Activated gamma-delta T cell treated with anti-CD3 and anti-CD28 coated beads, Interleukin-2, amount 50 U/mL, for 16 hours (primary cell): ENCODE results near the gene KCNK13.
"Not testable (repeated sequence)": the region's sequence is repeated elsewhere in the genome, so short reads cannot be mapped to it uniquely, and the experiment has no call there.

ENCODE experiments used
- DNase-seq: peaks from one replicate; pipeline ENCODE4 v3.0.0-alpha.2; 2020; ENCODE audit warnings: low read depth

The KCNK13 gene

GRCh38 chr14:90060965-90061684, 669 bp upstream of the KCNK13 start:
- no peak for DNase-seq

GRCh38 chr14:90062127-90062794, 467 bp downstream of the KCNK13 start:
- DNase-seq, result no peak

- no peak for DNase-seq
These were observed 1.2 kb downstream of the KCNK13 start for GRCh38 chr14:90062822-90063539.

DNA sequence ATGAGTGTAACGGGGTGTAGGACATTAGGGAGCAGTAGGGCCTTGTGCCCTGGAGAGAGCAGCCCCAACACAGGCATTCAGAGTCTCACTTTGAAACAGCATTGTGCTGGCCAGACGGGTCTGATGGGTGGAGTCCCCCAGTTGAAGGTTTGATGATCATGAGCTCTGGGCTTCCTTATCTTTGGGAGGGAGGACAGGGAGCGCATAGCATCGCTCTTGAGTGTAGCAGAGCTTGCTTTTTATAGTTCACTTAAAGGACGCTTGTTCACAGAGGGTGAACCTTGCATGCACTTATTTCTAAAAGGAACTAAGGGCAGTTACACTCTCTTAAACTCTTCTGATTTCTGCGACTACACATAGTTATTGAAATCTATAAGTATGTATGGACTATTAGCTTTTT, 10.6 kb downstream of the KCNK13 start:
- no peak for DNase-seq

- DNase-seq, result no peak
These were observed 17.8 kb downstream of the KCNK13 start for GRCh38 chr14:90079576-90079975.

DNA sequence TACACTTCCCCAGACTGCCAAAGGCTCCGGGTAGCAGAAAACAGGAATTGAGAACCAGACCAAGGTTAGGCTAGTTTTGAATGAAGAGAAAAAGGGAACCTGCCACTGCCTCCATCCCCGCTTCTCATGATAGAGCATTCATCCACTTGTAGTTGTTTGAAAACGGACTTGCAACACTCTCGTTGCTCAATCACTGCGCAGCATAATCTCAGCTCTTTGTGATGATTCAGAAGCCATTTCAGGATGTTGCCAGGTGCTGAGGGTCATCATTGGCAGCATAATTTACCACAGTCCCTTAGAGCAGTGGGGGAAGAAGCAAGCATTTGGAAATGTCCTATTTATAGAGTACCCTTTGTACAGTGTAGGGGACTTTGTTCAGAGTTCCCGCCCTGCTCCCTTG, 25.6 kb downstream of the KCNK13 start:
- no peak for DNase-seq

- no peak for DNase-seq
These were observed 26.4 kb downstream of the KCNK13 start for GRCh38 chr14:90088176-90088575.

DNA sequence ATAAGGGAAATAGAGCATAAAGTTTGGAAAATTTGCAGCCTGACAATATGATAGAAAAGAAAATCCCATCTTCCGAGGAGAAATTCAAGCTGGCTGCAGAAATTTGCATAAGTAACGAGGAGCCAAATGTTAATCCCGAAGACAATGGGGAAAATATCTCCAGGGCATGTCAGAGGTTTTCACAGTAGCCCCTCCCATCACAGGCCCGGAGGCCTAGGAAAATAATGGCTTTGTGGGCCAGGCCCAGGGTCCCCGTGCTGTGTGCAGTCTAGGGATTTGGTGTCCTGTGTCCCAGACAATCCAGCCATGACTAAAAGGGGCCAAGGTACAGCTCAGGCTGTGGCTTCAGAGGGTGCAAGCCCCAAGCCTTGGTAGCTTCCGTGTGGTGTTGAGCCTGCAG, 27.7 kb downstream of the KCNK13 start:
- not testable (repeated sequence) for DNase-seq

- no peak for DNase-seq
These were observed 29.6 kb downstream of the KCNK13 start for GRCh38 chr14:90091393-90091792.

- no peak for DNase-seq
These were observed 32.3 kb downstream of the KCNK13 start for GRCh38 chr14:90093942-90094595.

DNA sequence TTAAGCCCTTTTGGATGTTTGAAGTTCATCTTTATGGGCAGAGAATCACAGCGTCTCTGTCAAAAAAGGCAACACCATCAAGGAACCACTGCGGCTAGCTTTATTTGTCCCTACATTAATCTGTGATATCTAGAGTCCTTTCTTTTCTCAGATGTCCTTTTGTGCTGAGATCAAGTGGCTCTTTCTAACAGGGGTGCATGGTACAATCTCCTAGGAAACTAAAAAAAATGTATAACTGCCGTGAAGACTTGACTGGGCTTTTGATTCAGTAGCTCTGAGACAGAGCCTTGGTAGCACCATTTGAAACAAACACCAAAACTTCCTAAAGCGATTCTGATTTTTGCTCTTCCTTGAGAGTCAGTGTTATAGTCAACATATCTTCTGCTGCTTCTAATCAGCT, 33.3 kb downstream of the KCNK13 start:
- no peak for DNase-seq

- DNase-seq, result no peak
These were observed 34.8 kb downstream of the KCNK13 start for GRCh38 chr14:90096566-90096965.

- DNase-seq, result no peak
These were observed 42.0 kb downstream of the KCNK13 start for GRCh38 chr14:90103808-90104207.

- DNase-seq, result no peak
These were observed 44.0 kb downstream of the KCNK13 start for GRCh38 chr14:90105756-90106155.

DNA sequence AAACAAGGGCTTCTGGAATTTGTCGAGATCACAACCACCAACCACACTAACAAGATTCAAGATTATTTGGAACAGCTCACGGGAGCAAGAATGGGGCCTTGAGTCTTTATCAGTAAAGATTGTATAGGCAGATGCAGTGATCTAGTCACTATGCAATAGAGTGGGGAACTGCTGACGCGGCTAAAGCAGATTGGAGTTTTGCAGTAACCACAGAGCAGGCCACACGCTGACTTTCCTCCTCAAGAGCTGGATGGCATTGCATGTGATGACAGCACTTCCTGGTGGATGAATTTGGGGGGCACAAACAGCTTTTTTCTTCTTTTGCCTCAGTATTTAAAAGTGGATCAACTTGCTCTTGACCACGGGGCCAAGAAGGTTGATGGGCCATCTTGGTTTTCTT, 46.0 kb downstream of the KCNK13 start:
- no peak for DNase-seq

DNA sequence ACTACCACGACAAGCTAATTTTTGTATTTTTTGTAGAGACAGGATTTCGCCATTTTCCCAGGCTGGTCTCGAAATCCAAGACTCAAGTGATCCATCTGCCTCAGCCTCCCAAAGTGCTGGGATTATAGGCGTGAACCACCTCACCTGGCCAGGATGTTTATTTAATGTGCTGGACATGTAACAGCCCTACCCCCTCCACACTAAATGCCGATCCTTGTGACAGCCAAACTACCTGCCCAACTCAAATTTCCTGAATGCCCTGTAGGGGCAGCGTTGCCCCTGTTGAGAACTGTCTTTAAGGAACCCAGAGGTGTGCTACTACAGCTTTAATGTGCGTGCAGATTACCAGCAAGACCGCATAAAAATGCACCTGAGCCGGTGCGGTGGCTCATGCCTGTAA, 48.1 kb downstream of the KCNK13 start:
- no peak for DNase-seq

- DNase-seq, result no peak
These were observed 50.2 kb downstream of the KCNK13 start for GRCh38 chr14:90111895-90112534.

DNA sequence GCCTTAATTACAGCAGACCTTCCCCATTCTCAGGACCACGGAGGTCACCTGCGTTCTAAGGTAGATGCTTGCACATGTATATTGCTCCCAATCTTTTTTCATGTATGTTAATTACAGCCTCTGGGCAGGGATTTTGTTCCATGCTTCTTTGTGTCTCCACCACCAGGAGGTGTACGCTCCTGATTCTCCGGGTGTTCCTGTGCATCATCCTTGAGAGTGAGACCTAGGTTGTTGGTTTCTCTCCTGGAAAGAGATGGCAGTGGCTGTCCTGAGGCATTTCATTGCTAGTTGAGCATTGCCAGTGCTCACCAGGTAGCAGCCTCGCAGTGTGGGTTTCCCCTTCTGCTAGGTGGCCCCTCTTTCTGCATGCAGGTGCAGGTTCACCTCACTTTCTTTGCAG, 52.8 kb downstream of the KCNK13 start:
- no peak for DNase-seq

DNA sequence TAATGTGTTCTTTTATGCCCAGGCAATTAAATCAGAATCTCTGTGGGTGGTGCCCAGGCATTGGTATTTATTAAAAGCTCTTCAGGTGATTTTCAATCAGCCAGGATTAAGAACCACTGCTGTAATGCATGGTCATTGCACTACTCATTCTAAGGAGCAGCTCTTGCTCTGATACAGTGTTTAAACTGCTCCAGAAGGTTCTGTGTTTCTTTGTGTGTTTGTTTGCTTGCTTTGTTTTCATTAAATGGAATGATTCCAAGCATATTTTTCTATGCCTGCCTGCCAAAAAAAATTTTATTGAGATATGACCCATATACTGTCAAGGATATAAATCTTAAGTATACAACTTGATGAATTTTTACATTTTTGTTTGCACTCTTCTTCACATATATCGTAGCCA, 54.0 kb downstream of the KCNK13 start:
- DNase-seq, result no peak

DNA sequence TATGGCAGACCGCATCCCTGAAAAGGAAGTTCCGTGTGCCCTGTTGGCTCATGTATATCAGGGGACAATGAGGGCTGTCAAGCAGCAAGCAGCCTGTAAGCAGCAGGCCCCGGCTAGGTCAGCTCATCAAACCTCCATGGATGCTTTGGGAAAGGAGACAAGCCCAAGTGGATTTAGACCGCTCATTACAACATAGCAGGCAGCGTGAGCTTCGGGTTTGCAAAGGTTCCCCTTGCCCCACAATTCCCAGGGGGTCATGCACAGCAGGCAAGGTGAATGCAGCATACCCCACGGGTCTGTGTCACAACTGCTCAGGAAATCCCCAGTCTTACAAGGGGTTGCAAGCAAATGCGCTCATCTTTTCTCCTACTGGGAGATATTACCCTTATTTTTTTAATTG, 54.6 kb downstream of the KCNK13 start:
- DNase-seq, result no peak

- no peak for DNase-seq
These were observed 56.2 kb downstream of the KCNK13 start for GRCh38 chr14:90118027-90118426.

GRCh38 chr14:90126260-90126659, 64.5 kb downstream of the KCNK13 start:
- no peak for DNase-seq
